PFSK-1 (cell line): Measurements from ENCODE around the gene CAPN5.

ENCODE experiments used
- FOXP2 ChIP-seq: optimal IDR thresholded peaks from 2 replicates; pipeline ENCODE3; 2011; ENCODE audit warnings: borderline replicate concordance, control low read depth, inconsistent platforms; ENCODE audit not compliant: insufficient read depth; ENCODE audit errors: extremely low read length, extremely low read depth
- POLR2AphosphoS5 ChIP-seq: IDR thresholded peaks from 2 replicates; pipeline ENCODE4 v1.6.1; 2012; ENCODE audit warnings: low read depth, mild to moderate bottlenecking, control low read depth, low read length, moderate library complexity
- REST ChIP-seq, 2 experiments: IDR thresholded peaks; 2 replicates each; pipeline versions ENCODE4 v1.6.1 to v1.8.0; 2011 to 2012; ENCODE audit warnings: low read depth in 2 of 2, low read length in 2 of 2, control low read depth in 1 of 2, inconsistent platforms in 1 of 2, mild to moderate bottlenecking in 1 of 2, moderate library complexity in 1 of 2; ENCODE audit not compliant: insufficient read depth in 1 of 2
- SIN3A ChIP-seq: IDR thresholded peaks from 2 replicates; pipeline ENCODE4 v1.6.1; 2012; ENCODE audit warnings: mild to moderate bottlenecking, low read length, moderate library complexity, borderline replicate concordance; ENCODE audit not compliant: insufficient read depth
- TAF1 ChIP-seq: IDR thresholded peaks from 2 replicates; pipeline ENCODE4 v1.6.1; 2012; ENCODE audit warnings: low read length, control low read depth, borderline replicate concordance; ENCODE audit not compliant: insufficient read depth

The CAPN5 gene

GRCh38 chr11:77026221-77026620 is 40.5 kb upstream of the CAPN5 start:
- TF ChIP-seq FOXP2 (no peak), REST (IDR thresholded peaks at IDR 0.05; ENCODE audit: insufficient read depth in 1 of 2, low read depth in 2 of 2, low read length in 2 of 2) (no peak), TAF1 (no peak), SIN3A (no peak), POLR2AphosphoS5 (no peak)

- TF ChIP-seq FOXP2 (no peak), POLR2AphosphoS5 (no peak), REST (IDR thresholded peaks at IDR 0.05; ENCODE audit: insufficient read depth in 1 of 2, low read depth in 2 of 2, low read length in 2 of 2) (no peak), TAF1 (no peak), SIN3A (no peak)
Observed at GRCh38 chr11:77026743-77027142, 40.0 kb upstream of the CAPN5 start.

GRCh38 chr11:77027275-77027674 is 39.5 kb upstream of the CAPN5 start:
- no peak for TF ChIP-seq SIN3A
- no peak for TF ChIP-seq TAF1
- no peak for TF ChIP-seq REST (IDR thresholded peaks at IDR 0.05; ENCODE audit: insufficient read depth in 1 of 2, low read depth in 2 of 2, low read length in 2 of 2)
- TF ChIP-seq POLR2AphosphoS5: no peak
- no peak for TF ChIP-seq FOXP2

GRCh38 chr11:77029829-77030228 is 36.9 kb upstream of the CAPN5 start:
- TF ChIP-seq TAF1 (no peak), FOXP2 (no peak), SIN3A (no peak), POLR2AphosphoS5 (no peak), REST (IDR thresholded peaks at IDR 0.05; ENCODE audit: insufficient read depth in 1 of 2, low read depth in 2 of 2, low read length in 2 of 2) (no peak)
